BLaER1 treated with 17β-estradiol and CSF1 and Interleukin-3, amounts not matched to agents 10 nM and 100 nM (cell line): ENCODE results near the gene SSH2.

Source experiments
- H3K27ac ChIP-seq, 11 experiments: shearing (Covaris generic); formaldehyde crosslinking; 2 replicates each; pipeline ENCODE4 v1.8.1; 2022
- H3K27me3 ChIP-seq, 11 experiments: shearing (Covaris generic); formaldehyde crosslinking; 2 replicates each; pipeline ENCODE4 v1.8.1; 2022
- H3K36me3 ChIP-seq, 11 experiments: shearing (Covaris generic); formaldehyde crosslinking; 2 replicates each; pipeline ENCODE4 v1.8.1; 2022
- H3K4me1 ChIP-seq, 10 experiments: shearing (Covaris generic); formaldehyde crosslinking; 2 replicates each; pipeline ENCODE4 v1.8.1; 2022
- H3K4me2 ChIP-seq, 11 experiments: shearing (Covaris generic); formaldehyde crosslinking; 2 replicates each; pipeline ENCODE4 v1.8.1; 2022
- H3K4me3 ChIP-seq, 10 experiments: shearing (Covaris generic); formaldehyde crosslinking; 2 replicates each; pipeline ENCODE4 v1.8.1; 2022
- H3K9ac ChIP-seq, 11 experiments: shearing (Covaris generic); formaldehyde crosslinking; 2 replicates each; pipeline ENCODE4 v1.8.1; 2022
- H3K9me3 ChIP-seq, 11 experiments: shearing (Covaris generic); formaldehyde crosslinking; replicated peaks in 1 of 11; 2 replicates each; pipeline ENCODE4 v1.8.1; 2022
- H4K20me1 ChIP-seq, 11 experiments: shearing (Covaris generic); formaldehyde crosslinking; 2 replicates each; pipeline ENCODE4 v1.8.1; 2022
- Cebpa-rat ChIP-seq, 11 experiments: shearing (Covaris generic); IDR thresholded peaks; 2 replicates each; pipeline ENCODE4 v1.8.1; 2022

SSH2 gene

GRCh38 chr17:29749045-29749825 is 180.8 kb downstream of the SSH2 start:
- peaks cover 4 to 98% (median 28%) of the 10 kb centered on the region in 10 experiments; a peak in 16 of 20 replicates for H3K4me1 ChIP-seq
- no peak overlapping the region for H3K27ac ChIP-seq
- peak overlapping the region in 4 of 11 experiments; percentile 22 to 58 (median 44); a peak in 7 of 22 replicates for H3K4me2 ChIP-seq
- TF ChIP-seq Cebpa-rat (IDR thresholded peaks at IDR 0.05) = no peak
- H3K9ac ChIP-seq = no peak overlapping the region
- peaks cover 45 to 100% (median 87%) of the 10 kb centered on the region in 11 experiments for H3K36me3 ChIP-seq
- H3K27me3 ChIP-seq = no peaks in the 10 kb centered on the region
- no peak overlapping the region for H3K4me3 ChIP-seq
- H3K9me3 ChIP-seq = no peaks in the 10 kb centered on the region
- peaks cover 48 to 100% (median 100%) of the 10 kb centered on the region in 11 experiments; a peak in 20 of 22 replicates for H4K20me1 ChIP-seq

- Histone ChIP-seq H4K20me1 (peaks cover 48 to 100% (median 95%) of the 10 kb centered on the region in 11 experiments; a peak in 20 of 22 replicates), H3K36me3 (peaks cover 37 to 100% (median 82%) of the 10 kb centered on the region in 11 experiments), H3K4me1 (peaks cover 4 to 98% (median 28%) of the 10 kb centered on the region in 10 experiments; a peak in 16 of 20 replicates), H3K4me2 (peak overlapping the region in 4 of 11 experiments; percentile 24 to 58 (median 44); a peak in 5 of 22 replicates), H3K27ac (0 out of 22 replicates have a peak overlapping the region, but pooled peaks of 1 of the 11 experiments have one; percentile 25), H3K9ac (no peak overlapping the region), H3K9me3 (no peaks in the 10 kb centered on the region), H3K27me3 (no peaks in the 10 kb centered on the region), H3K4me3 (no peak overlapping the region)
- TF ChIP-seq Cebpa-rat (IDR thresholded peaks at IDR 0.05) = no peak
Observed at GRCh38 chr17:29748400-29748799, 181.6 kb downstream of the SSH2 start.

- H4K20me1 ChIP-seq = peaks cover 45 to 100% (median 95%) of the 10 kb centered on the region in 11 experiments; a peak in 20 of 22 replicates
- H3K27ac ChIP-seq = peak overlapping the region in 3 of 11 experiments; percentile 9 to 25 (median 14); a peak in 2 of 22 replicates
Observed at GRCh38 chr17:29747660-29748059, 182.4 kb downstream of the SSH2 start.

GRCh38 chr17:29746669-29747068 is 183.4 kb downstream of the SSH2 start:
- TF ChIP-seq Cebpa-rat (IDR thresholded peaks at IDR 0.05) = no peak
- H3K9ac ChIP-seq = no peak overlapping the region
- H3K27ac ChIP-seq = no peak overlapping the region
- peaks cover 36 to 100% (median 94%) of the 10 kb centered on the region in 11 experiments; a peak in 20 of 22 replicates for H4K20me1 ChIP-seq
- H3K4me1 ChIP-seq = peaks cover 4 to 100% (median 42%) of the 10 kb centered on the region in 10 experiments; a peak in 16 of 20 replicates
- no peaks in the 10 kb centered on the region for H3K9me3 ChIP-seq
- peaks cover 29 to 100% (median 82%) of the 10 kb centered on the region in 11 experiments for H3K36me3 ChIP-seq
- no peak overlapping the region for H3K4me3 ChIP-seq
- no peaks in the 10 kb centered on the region for H3K27me3 ChIP-seq
- H3K4me2 ChIP-seq = peak overlapping the region in 1 of 11 experiments; percentile 55; a peak in 1 of 22 replicates

More at GRCh38 chr17:29747660-29748059, 182.4 kb downstream of the SSH2 start:
- no peak for TF ChIP-seq Cebpa-rat (IDR thresholded peaks at IDR 0.05)
- H3K9ac ChIP-seq = no peak overlapping the region
- H3K27me3 ChIP-seq = no peaks in the 10 kb centered on the region
- no peak overlapping the region for H3K4me3 ChIP-seq
- H3K36me3 ChIP-seq = peaks cover 29 to 100% (median 82%) of the 10 kb centered on the region in 11 experiments
- H3K4me1 ChIP-seq = peaks cover 4 to 98% (median 32%) of the 10 kb centered on the region in 10 experiments; a peak in 16 of 20 replicates
- H3K9me3 ChIP-seq = no peaks in the 10 kb centered on the region
- peak overlapping the region in 5 of 11 experiments; percentile 16 to 58 (median 32); a peak in 5 of 22 replicates for H3K4me2 ChIP-seq

- peaks cover 0 to 98% (median 30%) of the 10 kb centered on the region in 10 experiments; a peak in 16 of 20 replicates for H3K4me1 ChIP-seq
- no peak overlapping the region; a peak in 1 of 22 replicates for H3K27ac ChIP-seq
- no peaks in the 10 kb centered on the region for H3K9me3 ChIP-seq
- H3K4me2 ChIP-seq = no peak overlapping the region
- peaks cover 16 to 100% (median 82%) of the 10 kb centered on the region in 11 experiments; a peak in 20 of 22 replicates for H3K36me3 ChIP-seq
- no peak overlapping the region for H3K9ac ChIP-seq
- H3K27me3 ChIP-seq = no peaks in the 10 kb centered on the region
- no peak for TF ChIP-seq Cebpa-rat (IDR thresholded peaks at IDR 0.05)
- H4K20me1 ChIP-seq = peaks cover 21 to 100% (median 87%) of the 10 kb centered on the region in 11 experiments; a peak in 20 of 22 replicates
- no peak overlapping the region for H3K4me3 ChIP-seq
Observed at GRCh38 chr17:29744121-29744520, 185.9 kb downstream of the SSH2 start.

GRCh38 chr17:29742210-29742513 is 187.9 kb downstream of the SSH2 start:
- Histone ChIP-seq H3K4me2 (peak overlapping the region in 8 of 11 experiments; percentile 3 to 50 (median 21); a peak in 7 of 22 replicates), H3K4me3 (no peak overlapping the region), H3K27me3 (no peaks in the 10 kb centered on the region), H3K9ac (no peak overlapping the region; a peak in 1 of 22 replicates), H3K9me3 (no peaks in the 10 kb centered on the region), H4K20me1 (peaks cover 13 to 96% (median 68%) of the 10 kb centered on the region in 11 experiments; a peak in 20 of 22 replicates), H3K36me3 (peaks cover 26 to 100% (median 80%) of the 10 kb centered on the region in 11 experiments; a peak in 21 of 22 replicates), H3K4me1 (peaks cover 0 to 84% (median 19%) of the 10 kb centered on the region in 10 experiments; a peak in 13 of 20 replicates), H3K27ac (peak overlapping the region in 6 of 11 experiments; percentile 29 to 53 (median 42); a peak in 10 of 22 replicates)
- TF ChIP-seq Cebpa-rat (IDR thresholded peaks at IDR 0.05) = no peak

GRCh38 chr17:29740017-29740416 is 190.0 kb downstream of the SSH2 start:
- no peaks in the 10 kb centered on the region for H3K9me3 ChIP-seq
- H3K4me2 ChIP-seq = no peak overlapping the region
- H3K4me1 ChIP-seq = peaks cover 0 to 72% (median 18%) of the 10 kb centered on the region in 10 experiments; a peak in 12 of 20 replicates
- H3K27ac ChIP-seq = peak overlapping the region in 9 of 11 experiments; percentile 1 to 50 (median 9); a peak in 7 of 22 replicates
- H3K36me3 ChIP-seq = peaks cover 35 to 100% (median 81%) of the 10 kb centered on the region in 11 experiments
- TF ChIP-seq Cebpa-rat (IDR thresholded peaks at IDR 0.05) = no peak
- H4K20me1 ChIP-seq = peaks cover 6 to 86% (median 46%) of the 10 kb centered on the region in 11 experiments; a peak in 16 of 22 replicates
- no peaks in the 10 kb centered on the region for H3K27me3 ChIP-seq
- H3K9ac ChIP-seq = no peak overlapping the region; a peak in 1 of 22 replicates
- no peak overlapping the region for H3K4me3 ChIP-seq

GRCh38 chr17:29734640-29735039 is 195.4 kb downstream of the SSH2 start:
- Histone ChIP-seq H3K4me3 (no peak overlapping the region), H3K4me2 (peak overlapping the region in 3 of 11 experiments; percentile 33 to 48 (median 45); a peak in 4 of 22 replicates), H3K27me3 (no peaks in the 10 kb centered on the region), H3K4me1 (peaks cover 16 to 70% (median 21%) of the 10 kb centered on the region in 10 experiments), H3K9ac (no peak overlapping the region), H4K20me1 (peaks cover 0 to 42% (median 5%) of the 10 kb centered on the region in 11 experiments; a peak in 10 of 22 replicates), H3K9me3 (peaks cover 0 to 11% (median 9%) of the 10 kb centered on the region in 11 experiments; a peak in 19 of 22 replicates), H3K27ac (peak overlapping the region in 8 of 11 experiments; percentile 12 to 53 (median 30); a peak in 6 of 22 replicates), H3K36me3 (peaks cover 49 to 100% (median 82%) of the 10 kb centered on the region in 11 experiments)
- TF ChIP-seq Cebpa-rat (IDR thresholded peaks at IDR 0.05) = no peak
